Activated CD4-positive, alpha-beta memory T cell treated with anti-CD3 and anti-CD28 coated beads for 36 hours (primary cell): ENCODE measurements around the gene TNIK. TPM values are rescaled to one million over a fixed set of nuclear protein-coding genes. Genes with fewer than 3 reads are reported as not detected.

Experiments
- CTCF ChIA-PET: fragments of 350-600 bp; sonication (Branson Sonifier 250); formaldehyde crosslinking; loops from one replicate; lab custom pipeline; 2021; ENCODE audit warnings: antibody characterized with exemption, inconsistent platforms; lab: Charles Lee
- POLR2A ChIA-PET: fragments of 350-600 bp; sonication (Branson Sonifier 250); formaldehyde crosslinking; loops from one replicate; lab custom pipeline; 2021; ENCODE audit warnings: antibody characterized with exemption; lab: Charles Lee
- DNase-seq: peaks from one replicate; pipeline ENCODE4 v3.0.0-alpha.2; 2020
- H3K27ac Mint-ChIP-seq: one replicate; pipeline ENCODE4 v1.8.0; 2021; ENCODE audit warnings: mixed read lengths
- H3K27me3 Mint-ChIP-seq: one replicate; pipeline ENCODE4 v1.8.0; 2021; ENCODE audit warnings: mixed read lengths
- H3K36me3 Mint-ChIP-seq: one replicate; pipeline ENCODE4 v1.8.0; 2021; ENCODE audit warnings: mixed read lengths
- H3K4me1 Mint-ChIP-seq: one replicate; pipeline ENCODE4 v1.8.0; 2021; ENCODE audit warnings: low read depth, mixed read lengths
- H3K4me3 Mint-ChIP-seq: one replicate; pipeline ENCODE4 v1.8.0; 2021; ENCODE audit warnings: mild to moderate bottlenecking, mixed read lengths
- H3K9me3 Mint-ChIP-seq: one replicate; pipeline ENCODE4 v1.8.0; 2021; ENCODE audit warnings: mixed read lengths
- intact Hi-C: fragments of 100-400 bp; cut with micrococcal nuclease; formaldehyde crosslinking; loops from one replicate; pipeline ENCODE4 v1.15.1; 2023
- total RNA-seq, 2 experiments: library from RNA; stranded (reverse); gene quantifications; one replicate each; pipeline ENCODE4 v1.2.3, GENCODE V29; 2021

The TNIK gene
- total RNA-seq, 2 experiments from 2014 or later: 22.4 to 27.1 TPM

DNA sequence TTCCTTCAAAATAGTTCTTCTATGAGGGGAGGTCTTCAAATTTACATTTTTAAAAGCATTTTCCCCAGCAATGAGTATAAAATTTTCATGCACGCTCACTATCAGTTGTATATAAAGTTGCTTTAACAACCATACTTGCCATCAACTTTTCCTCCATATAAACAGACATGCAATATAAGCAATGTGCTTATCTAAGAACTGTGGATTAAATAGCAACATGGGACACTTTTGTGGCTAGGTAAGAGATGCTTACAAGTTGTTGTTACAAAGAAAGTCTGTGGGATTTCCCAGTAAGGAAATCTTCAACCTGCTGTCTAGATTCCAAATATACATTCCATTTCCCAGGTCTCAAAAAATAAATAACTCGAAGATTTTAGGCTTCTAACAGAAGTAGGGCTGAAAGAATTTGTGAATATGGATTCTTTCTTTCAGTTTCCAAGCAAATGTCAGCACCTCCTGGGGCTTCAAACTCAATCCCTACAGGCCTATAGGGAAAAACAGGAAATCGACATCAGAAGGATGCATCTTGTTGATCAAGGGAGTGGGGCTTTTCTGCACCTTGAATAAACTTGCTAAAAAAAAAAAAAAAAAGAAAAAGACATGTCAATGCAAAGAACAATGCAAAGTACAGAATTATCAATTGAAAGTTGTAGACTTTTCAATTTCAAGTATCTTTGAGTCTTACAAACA lies 16.1 kb downstream of the TNIK start:
- Mint-ChIP-seq H3K27me3 (no peaks in the 10 kb centered on the region), H3K4me3 (no peak overlapping the region), H3K4me1 (peaks cover 59% of the 10 kb centered on the region), H3K36me3 (peaks cover 5% of the 10 kb centered on the region), H3K27ac (no peak overlapping the region), H3K9me3 (no peaks in the 10 kb centered on the region)
- intact Hi-C loops: no loop called here
- ChIA-PET POLR2A (no interaction called here), CTCF (no interaction called here)
- no peak for DNase-seq

DNA sequence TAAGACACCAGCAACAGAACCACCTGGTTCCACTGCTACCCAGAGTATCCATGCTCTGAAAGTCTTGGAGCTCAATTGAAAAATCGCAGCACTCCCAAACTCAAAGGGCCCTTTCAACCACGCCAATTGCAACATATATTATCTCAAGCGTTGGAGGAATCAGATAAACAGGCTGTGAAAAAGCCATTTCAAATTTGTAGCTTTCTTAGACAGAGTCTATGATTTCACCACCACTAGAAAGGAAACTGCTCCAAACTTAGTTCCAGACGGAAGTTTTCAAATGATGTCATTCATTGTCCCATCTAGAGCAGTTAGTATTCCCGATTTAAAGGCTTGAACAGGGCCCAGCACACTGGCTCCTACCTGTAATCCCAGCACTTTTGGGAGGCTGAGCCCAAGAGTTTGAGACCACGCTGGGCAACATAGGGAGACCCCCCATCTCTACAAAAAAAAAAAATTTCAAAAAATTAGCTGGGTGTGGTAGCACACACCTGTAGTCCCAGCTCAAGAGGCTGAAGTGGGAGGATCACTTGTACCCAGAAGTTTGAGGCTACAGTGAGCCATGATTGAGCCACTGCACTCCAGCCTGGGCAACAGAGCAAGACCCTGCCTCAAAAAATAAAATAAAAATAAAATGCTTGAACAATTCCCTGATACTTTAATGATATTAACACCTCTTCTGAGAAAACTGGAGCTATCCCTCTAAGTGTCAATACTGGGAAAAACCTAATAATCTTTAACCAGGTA lies 16.8 kb downstream of the TNIK start:
- Mint-ChIP-seq H3K9me3 (no peaks in the 10 kb centered on the region), H3K4me1 (peaks cover 58% of the 10 kb centered on the region), H3K4me3 (no peak overlapping the region), H3K27ac (no peak overlapping the region), H3K27me3 (no peaks in the 10 kb centered on the region), H3K36me3 (peaks cover 4% of the 10 kb centered on the region)
- intact Hi-C loops: no loop called here
- no peak for DNase-seq
- POLR2A ChIA-PET: no interaction called here
- CTCF ChIA-PET: no interaction called here

DNA sequence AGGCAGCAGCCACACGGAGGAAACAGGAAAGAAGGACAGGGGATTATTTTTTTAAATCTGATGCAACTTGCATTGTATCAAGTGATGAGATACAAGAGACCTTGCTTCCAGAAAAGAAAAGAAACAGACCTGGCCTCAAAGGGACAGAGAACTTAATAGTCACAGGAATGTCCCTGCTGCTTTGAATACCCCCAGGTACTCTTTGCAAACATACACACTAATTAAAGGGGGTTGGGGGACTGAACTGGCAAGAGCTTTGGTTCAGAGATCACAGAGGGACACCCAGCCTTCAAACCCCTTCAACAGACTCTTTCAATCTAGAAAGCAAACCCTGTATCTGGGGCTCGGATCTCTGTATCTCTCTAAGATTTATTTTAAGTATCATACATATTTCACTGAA lies 18.0 kb downstream of the TNIK start:
- Mint-ChIP-seq H3K4me1 (peaks cover 61% of the 10 kb centered on the region), H3K27ac (no peak overlapping the region), H3K4me3 (no peak overlapping the region), H3K9me3 (no peaks in the 10 kb centered on the region), H3K27me3 (no peaks in the 10 kb centered on the region), H3K36me3 (peaks cover 4% of the 10 kb centered on the region)
- ChIA-PET POLR2A (no interaction called here), CTCF (no interaction called here)
- DNase-seq: no peak
- intact Hi-C loops: no loop called here

DNA sequence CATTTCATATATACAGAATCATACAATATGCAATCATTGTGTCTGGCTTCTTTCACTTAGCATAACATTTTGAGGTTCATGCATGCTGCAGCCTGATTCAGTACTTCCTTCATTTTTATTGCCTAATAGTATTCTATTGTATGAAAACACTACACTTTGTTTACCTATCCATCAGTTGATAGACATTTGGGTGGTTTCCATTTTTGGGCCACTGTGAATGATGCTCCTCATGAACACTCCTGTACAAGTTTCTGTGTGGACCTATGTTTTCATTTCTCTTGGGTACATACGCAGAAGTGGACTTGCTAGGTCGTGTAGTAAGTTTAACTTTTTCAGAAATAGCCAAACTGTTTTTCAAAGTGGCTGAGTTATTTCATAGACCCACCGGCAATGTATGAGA lies 18.8 kb downstream of the TNIK start:
- H3K36me3 Mint-ChIP-seq: peaks cover 4% of the 10 kb centered on the region
- CTCF ChIA-PET: no interaction called here
- no peaks in the 10 kb centered on the region for H3K27me3 Mint-ChIP-seq
- no peaks in the 10 kb centered on the region for H3K9me3 Mint-ChIP-seq
- H3K4me3 Mint-ChIP-seq: no peak overlapping the region
- POLR2A ChIA-PET: no interaction called here
- no peak overlapping the region for H3K27ac Mint-ChIP-seq
- no peak for DNase-seq
- intact Hi-C loops: no loop called here
- peaks cover 62% of the 10 kb centered on the region for H3K4me1 Mint-ChIP-seq

DNA sequence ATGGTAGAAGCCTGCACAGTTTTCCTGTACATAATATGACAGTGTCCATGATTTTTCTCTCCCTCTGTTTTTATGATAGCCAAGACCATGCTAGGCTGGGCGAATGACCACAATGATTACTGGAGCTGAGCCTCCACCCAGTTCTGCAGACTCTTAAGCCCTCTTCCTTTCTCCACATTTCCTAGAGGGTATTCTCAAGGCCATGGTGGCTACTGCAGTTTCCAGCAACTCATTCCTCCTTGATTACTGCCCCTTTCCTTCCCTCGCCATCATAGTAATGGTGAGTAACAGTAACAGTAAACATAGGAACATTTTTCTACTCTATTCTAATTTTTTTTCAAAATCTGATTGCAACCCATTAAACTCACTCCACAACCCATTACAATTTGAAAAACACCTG lies 20.2 kb downstream of the TNIK start:
- H3K4me1 Mint-ChIP-seq: peaks cover 62% of the 10 kb centered on the region
- POLR2A ChIA-PET: no interaction called here
- no peak for DNase-seq
- no peak overlapping the region for H3K4me3 Mint-ChIP-seq
- H3K9me3 Mint-ChIP-seq: no peaks in the 10 kb centered on the region
- H3K27ac Mint-ChIP-seq: no peak overlapping the region
- H3K36me3 Mint-ChIP-seq: peaks cover 4% of the 10 kb centered on the region
- H3K27me3 Mint-ChIP-seq: no peaks in the 10 kb centered on the region
- CTCF ChIA-PET: interaction anchor here (1.3 to 1.7 kb wide), 2 partner anchors 16 to 127 kb away, joined by 3 to 5 read pairs; no protein-coding TSS in a partner anchor
- intact Hi-C loops: no loop called here

DNA sequence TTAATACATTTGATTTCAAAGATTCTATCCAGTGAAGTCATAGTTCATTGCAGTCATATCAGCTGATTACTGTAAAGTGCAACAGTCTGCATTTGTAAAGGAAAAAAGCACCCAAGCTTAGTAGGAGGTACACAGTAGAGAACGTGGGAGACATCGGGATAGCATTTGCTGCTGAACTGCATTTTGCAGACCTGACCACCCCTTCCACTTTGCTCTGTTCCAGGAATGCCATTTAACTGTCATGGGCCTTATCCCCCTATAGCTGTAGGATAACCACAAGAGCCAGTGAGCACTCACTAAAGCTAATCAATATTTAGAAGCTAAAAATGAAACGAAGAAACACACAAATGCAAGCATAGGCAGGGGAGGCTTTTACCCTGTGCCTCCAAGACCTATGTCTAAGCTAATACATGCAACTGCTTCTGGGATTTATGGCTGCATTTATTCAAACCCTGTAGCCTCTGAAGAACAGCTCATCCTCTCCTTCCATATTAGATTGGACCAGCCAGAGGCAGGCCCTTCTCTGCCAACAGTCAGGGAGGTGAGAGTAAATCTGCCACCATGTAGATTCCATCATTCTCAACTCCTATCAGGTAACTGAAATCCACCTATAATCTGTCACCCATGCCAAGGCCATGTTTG lies 23.0 kb downstream of the TNIK start:
- intact Hi-C loops: no loop called here
- H3K27me3 Mint-ChIP-seq: no peaks in the 10 kb centered on the region
- ChIA-PET CTCF (interaction anchor here (1.9 kb wide), 1 partner anchor 129 kb away, joined by 5 read pairs; no protein-coding TSS in a partner anchor), POLR2A (no interaction called here)
- no peaks in the 10 kb centered on the region for H3K9me3 Mint-ChIP-seq
- H3K4me3 Mint-ChIP-seq: no peak overlapping the region
- peaks cover 56% of the 10 kb centered on the region for H3K4me1 Mint-ChIP-seq
- H3K36me3 Mint-ChIP-seq: no peaks in the 10 kb centered on the region
- H3K27ac Mint-ChIP-seq: no peak overlapping the region
- DNase-seq: no peak

DNA sequence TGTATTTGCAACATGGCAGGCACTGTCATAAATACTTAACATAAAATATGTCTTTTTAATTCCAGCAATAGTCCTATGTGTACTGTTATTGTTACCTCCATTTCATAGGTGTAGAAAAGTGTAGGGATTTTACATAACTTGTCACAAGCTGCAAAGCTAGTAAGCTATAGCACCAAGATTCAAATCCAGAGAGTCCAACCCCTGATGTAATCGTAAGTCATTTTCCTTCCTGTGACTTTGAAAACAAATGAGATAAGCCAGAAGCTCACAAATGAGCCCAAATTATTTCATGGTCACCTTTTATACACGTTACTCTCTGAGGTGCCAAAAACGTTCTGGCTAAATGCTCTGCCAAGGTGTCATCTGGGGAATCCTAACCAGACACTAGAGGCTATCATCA lies 23.8 kb downstream of the TNIK start:
- no peak for DNase-seq
- ChIA-PET CTCF (interaction anchor here (1.9 kb wide), 1 partner anchor 130 kb away, joined by 5 read pairs; no protein-coding TSS in a partner anchor), POLR2A (no interaction called here)
- H3K27me3 Mint-ChIP-seq: no peaks in the 10 kb centered on the region
- peaks cover 56% of the 10 kb centered on the region for H3K4me1 Mint-ChIP-seq
- intact Hi-C loops: no loop called here
- H3K9me3 Mint-ChIP-seq: no peaks in the 10 kb centered on the region
- H3K36me3 Mint-ChIP-seq: no peaks in the 10 kb centered on the region
- H3K27ac Mint-ChIP-seq: no peak overlapping the region
- no peak overlapping the region for H3K4me3 Mint-ChIP-seq

DNA sequence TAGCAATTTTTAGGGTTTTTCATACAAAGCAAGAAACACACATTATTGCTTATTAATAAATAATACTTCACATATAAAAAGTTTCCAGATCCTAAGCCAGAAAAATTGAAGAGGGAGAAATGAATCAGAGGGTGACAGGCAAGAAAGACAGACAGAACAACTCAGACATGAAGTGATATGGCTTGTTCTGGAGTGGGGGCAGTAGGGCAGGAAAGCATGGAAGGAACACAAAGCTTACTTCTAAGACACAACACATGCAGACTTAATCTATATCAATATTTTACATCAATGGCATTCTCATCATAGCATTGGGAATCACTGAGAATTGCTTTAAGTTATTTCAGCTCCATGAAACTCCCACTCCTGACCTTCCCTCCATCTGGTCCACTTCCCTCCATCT lies 24.4 kb downstream of the TNIK start:
- POLR2A ChIA-PET: interaction anchor here (1.4 kb wide), 1 partner anchor 11 kb away, joined by 3 read pairs; no protein-coding TSS in a partner anchor
- no peak overlapping the region for H3K27ac Mint-ChIP-seq

DNA sequence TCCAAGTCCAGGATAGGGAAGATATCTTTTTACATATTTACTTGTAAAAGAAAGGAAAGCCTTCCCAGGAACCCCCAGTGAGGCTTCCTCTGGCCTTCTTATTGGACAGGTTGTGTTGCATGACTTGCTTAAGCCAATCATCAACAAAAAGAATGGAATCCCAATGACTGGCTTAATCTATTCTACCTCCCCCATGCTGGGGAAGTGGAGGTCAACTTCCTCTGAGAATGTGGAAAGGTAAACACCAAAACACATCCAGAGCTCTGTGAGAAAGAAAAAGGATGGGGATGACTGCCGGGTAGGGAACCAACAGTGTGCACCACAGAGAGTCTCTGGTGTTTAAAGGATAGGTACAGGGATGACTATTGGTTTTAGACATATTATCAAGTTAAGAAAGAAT lies 25.1 kb downstream of the TNIK start:
- CTCF ChIA-PET: no interaction called here

More for the DNA sequence above, 24.4 kb downstream of the TNIK start:
- Mint-ChIP-seq H3K4me3 (no peak overlapping the region), H3K9me3 (no peaks in the 10 kb centered on the region), H3K4me1 (peaks cover 50% of the 10 kb centered on the region), H3K36me3 (no peaks in the 10 kb centered on the region), H3K27me3 (no peaks in the 10 kb centered on the region)
- DNase-seq: no peak
- CTCF ChIA-PET: interaction anchor here (1.9 kb wide), 1 partner anchor 131 kb away, joined by 5 read pairs; no protein-coding TSS in a partner anchor
- intact Hi-C loops: no loop called here

DNA sequence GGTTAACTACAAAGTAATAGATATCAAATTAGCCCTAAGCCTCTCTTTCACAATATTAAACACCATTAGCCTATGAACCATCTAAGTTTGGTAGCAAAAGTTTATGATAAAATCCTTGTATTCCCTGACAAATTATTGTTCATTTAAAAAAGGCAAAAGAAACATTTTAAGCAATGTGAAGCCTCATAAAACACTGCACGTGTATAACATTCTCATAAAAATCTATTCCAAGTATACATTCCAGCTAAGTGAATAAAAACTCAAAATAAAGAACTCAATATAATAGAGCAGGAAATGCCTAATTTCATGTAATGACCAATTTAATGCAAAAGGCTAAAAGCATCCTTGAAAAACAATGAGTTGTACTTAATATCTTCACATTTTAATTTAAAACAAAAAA lies 27.7 kb downstream of the TNIK start:
- POLR2A ChIA-PET: no interaction called here

More for the DNA sequence above, 25.1 kb downstream of the TNIK start:
- Mint-ChIP-seq H3K27ac (no peak overlapping the region), H3K4me1 (peaks cover 44% of the 10 kb centered on the region), H3K36me3 (no peaks in the 10 kb centered on the region), H3K4me3 (no peak overlapping the region), H3K27me3 (no peaks in the 10 kb centered on the region), H3K9me3 (no peaks in the 10 kb centered on the region)
- POLR2A ChIA-PET: interaction anchor here (1.4 kb wide), 1 partner anchor 12 kb away, joined by 3 read pairs; no protein-coding TSS in a partner anchor
- no peak for DNase-seq
- intact Hi-C loops: no loop called here

DNA sequence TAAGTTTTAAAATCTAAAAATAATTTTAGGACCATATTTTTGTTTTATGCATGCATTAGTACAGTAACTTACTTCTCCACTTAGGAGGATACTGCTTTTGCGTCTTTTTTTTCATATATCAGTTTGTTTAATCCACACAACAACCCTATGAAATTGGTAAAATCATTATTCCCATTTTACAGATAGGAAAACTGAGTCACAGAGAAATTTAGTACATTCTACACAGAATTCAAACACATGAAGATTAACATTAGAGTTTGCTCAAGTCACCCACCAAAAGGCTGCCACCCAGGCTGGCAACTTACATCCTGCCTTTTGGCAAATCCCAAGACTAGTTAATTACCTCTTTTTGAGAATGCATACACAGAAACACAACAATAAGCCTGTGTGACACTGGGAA lies 28.7 kb downstream of the TNIK start:
- ChIA-PET CTCF (no interaction called here), POLR2A (no interaction called here)
- intact Hi-C loops: no loop called here
- no peaks in the 10 kb centered on the region for H3K9me3 Mint-ChIP-seq
- H3K4me3 Mint-ChIP-seq: no peak overlapping the region
- H3K36me3 Mint-ChIP-seq: peaks cover 2% of the 10 kb centered on the region
- H3K27me3 Mint-ChIP-seq: no peaks in the 10 kb centered on the region
- no peak for DNase-seq
- H3K27ac Mint-ChIP-seq: no peak overlapping the region
- H3K4me1 Mint-ChIP-seq: peaks cover 18% of the 10 kb centered on the region

More for the DNA sequence above, 27.7 kb downstream of the TNIK start:
- Mint-ChIP-seq H3K9me3 (no peaks in the 10 kb centered on the region), H3K36me3 (no peaks in the 10 kb centered on the region), H3K4me3 (no peak overlapping the region), H3K27me3 (no peaks in the 10 kb centered on the region), H3K27ac (no peak overlapping the region), H3K4me1 (peaks cover 26% of the 10 kb centered on the region)
- CTCF ChIA-PET: no interaction called here
- no peak for DNase-seq
- intact Hi-C loops: no loop called here

DNA sequence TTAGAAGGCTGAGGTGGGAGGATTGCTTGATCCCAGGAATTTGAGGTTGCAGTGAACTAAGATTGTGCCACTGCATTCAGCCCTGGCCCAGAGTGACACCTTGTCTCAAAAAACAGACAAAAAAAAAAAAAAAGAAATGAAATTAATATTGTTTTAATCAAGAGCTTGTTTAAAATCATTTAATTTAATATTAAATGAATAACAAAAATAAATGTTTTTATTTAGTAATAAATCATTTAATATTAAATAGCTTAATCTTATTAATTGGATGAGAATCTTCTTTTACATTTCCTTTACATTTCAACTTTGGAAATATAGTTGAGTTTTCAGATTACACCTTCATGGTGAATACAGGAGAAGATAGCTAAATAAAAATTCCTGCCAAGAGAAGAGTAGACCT lies 29.7 kb downstream of the TNIK start:
- DNase-seq: no peak
- peaks cover 4% of the 10 kb centered on the region for H3K36me3 Mint-ChIP-seq
- peaks cover 8% of the 10 kb centered on the region for H3K4me1 Mint-ChIP-seq
- intact Hi-C loops: no loop called here
- H3K9me3 Mint-ChIP-seq: no peaks in the 10 kb centered on the region
- no peak overlapping the region for H3K4me3 Mint-ChIP-seq
- ChIA-PET CTCF (no interaction called here), POLR2A (no interaction called here)
- H3K27me3 Mint-ChIP-seq: no peaks in the 10 kb centered on the region
- H3K27ac Mint-ChIP-seq: no peak overlapping the region
